Measurements from ENCODE around the gene ZNF45.
"Not testable (repeated sequence)": the region's sequence is repeated elsewhere in the genome, so short reads cannot be mapped to it uniquely, and the experiment has no call there.

Gene ZNF45

DNA sequence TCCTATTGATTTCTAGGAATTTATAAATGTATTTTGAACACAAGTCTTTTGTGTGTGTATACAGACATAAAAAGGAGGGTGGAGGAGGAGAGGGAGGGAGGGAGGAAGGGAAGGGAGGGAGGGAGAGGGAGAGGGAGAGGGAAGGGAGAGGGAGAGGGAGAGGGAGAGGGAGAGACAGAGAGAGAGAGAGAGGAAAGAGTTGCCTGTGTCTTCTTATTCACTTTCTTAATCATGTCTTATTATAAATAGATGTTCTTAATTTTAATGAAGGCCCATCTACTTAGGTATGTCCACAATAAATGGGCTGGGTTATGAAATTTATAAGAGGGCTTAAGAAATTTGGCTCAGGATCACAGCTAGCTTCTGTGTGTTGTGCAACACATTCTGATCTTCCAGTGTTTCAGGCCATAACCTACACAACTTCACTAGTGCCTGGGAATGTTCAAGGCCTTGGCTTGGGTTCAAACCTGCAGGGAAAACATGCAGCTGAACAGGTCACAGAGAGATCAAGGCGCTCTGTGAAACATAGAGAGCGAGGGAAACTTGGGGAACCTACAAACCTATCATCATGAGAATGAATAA is 39.3 kb downstream of the ZNF45 start:
- DNase-seq (ENCODE audit: low read depth), result no peak
- H3K4me3 ChIP-seq (ENCODE audit: low read length), result no peak overlapping the region
- TF ChIP-seq CTCF (conservative IDR thresholded peaks at IDR 0.05; ENCODE audit: low read depth, low read length), result no peak

DNA sequence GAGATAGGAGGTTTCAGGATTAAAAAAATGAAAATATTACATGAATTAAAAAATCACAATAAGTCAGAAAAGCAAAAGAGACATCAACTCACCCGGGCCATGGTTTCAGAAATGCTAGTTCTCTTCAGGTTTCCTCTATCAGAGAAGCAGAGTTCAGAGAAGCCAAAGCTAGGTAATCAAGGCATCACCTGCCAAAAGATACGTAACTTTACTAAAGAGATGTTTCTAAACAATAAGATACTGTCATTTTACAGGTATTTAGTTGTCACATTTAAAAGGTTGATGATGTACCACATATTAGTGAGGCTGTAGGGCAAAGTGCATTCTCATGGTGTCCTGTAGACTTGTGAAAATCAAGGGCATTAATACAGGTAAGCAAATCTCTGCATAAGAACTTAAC is 51.2 kb downstream of the ZNF45 start, which contains the start of gene ZNF404:
TSS of gene ZNF404 (minus strand) at position 101 of the 400 bp plus-strand sequence.
- TF ChIP-seq CTCF (conservative IDR thresholded peaks at IDR 0.05; ENCODE audit: low read depth, low read length), result no peak
- H3K4me3 ChIP-seq (ENCODE audit: low read length), result no peak within 1 kb of the TSS
- no peak for DNase-seq (ENCODE audit: low read depth)

GRCh38 chr19:43880483-43880882 is 54.6 kb downstream of the ZNF45 start:
- TF ChIP-seq CTCF (conservative IDR thresholded peaks at IDR 0.05; ENCODE audit: low read depth, low read length), result no peak
- H3K4me3 ChIP-seq (ENCODE audit: low read length), result no peak overlapping the region
- no peak for DNase-seq (ENCODE audit: low read depth)

DNA sequence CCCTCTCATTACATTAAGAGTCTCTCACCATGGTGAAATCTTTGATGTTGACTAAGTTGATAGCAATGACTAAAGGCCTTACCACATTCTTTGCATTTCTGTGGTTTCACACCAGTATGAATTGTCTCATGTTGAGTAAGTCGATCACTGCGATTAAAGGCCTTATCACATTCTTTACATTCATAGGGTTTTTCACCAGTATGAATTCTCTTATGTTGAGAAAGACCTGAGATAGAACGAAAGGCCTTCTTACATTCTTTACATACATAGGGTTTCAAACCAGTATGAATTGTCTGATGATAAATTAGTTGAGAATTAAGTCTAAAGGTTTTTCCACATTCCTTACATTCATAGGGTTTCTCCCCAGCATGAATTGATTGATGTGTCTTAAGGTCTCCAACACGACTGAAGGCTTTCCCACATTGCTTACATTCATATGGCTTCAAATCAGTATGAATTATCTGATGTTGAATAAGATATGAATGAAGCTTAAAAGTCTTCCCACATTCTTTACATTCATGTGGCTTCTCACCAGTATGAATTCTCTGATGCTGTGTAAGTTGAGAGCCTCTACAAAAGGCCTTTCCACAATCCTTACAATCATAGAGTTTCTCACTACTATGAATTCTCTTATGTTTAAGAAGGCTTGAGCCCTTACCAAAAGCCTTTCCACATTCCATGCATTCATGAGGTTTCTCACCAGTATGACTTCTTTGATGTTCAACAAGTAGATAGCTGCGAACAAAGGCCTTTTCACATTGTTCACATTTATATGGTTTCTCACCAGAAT is 62.3 kb downstream of the ZNF45 start:
- H3K4me3 ChIP-seq (ENCODE audit: low read length), result no peak overlapping the region
- TF ChIP-seq CTCF (conservative IDR thresholded peaks at IDR 0.05; ENCODE audit: low read depth, low read length), result no peak
- no peak for DNase-seq (ENCODE audit: low read depth)

DNA sequence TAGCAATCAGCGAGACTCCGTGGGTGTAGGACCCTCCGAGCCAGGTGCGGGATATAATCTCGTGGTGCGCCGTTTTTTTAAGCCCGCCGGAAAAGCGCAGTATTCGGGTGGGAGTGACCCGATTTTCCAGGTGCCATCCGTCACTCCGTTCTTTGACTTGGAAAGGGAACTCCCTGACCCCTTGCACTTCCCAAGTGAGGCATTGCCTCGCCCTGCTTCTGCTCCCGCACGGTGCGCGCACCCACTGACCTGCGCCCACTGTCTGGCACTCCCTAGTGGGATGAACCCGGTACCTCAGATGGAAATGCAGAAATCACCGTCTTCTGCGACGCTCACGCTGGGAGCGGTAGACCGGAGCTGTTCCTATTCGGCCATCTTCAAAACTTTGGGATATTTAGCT is 68.2 kb downstream of the ZNF45 start:
- H3K4me3 ChIP-seq (ENCODE audit: low read length); DNase-seq (ENCODE audit: low read depth): not testable (repeated sequence)

Data from retinal pigment epithelial cell (primary cell).